OCI-LY1 (cell line): ENCODE results near the gene CIRBP.

ENCODE experiments used
- H2AFZ ChIP-seq: fragments of 200-600 bp; sonication (generic), shearing (Covaris generic); 2 replicates; pipeline ENCODE4 v1.6.0; 2014; ENCODE audit warnings: antibody characterized with exemption, mild to moderate bottlenecking, low read length
- H3F3A ChIP-seq: fragments of 200-600 bp; sonication (generic), shearing (Covaris generic); 2 replicates; pipeline ENCODE4 v1.6.0; 2014; ENCODE audit warnings: mild to moderate bottlenecking, antibody characterized with exemption, low read length, moderate library complexity; ENCODE audit not compliant: insufficient read depth
- H3K27ac ChIP-seq: fragments of 200-600 bp; sonication (generic); 2 replicates; pipeline ENCODE4 v1.5.1; 2014; ENCODE audit warnings: low read length, mixed run types, mild to moderate bottlenecking, low read depth; ENCODE audit not compliant: poor library complexity, severe bottlenecking
- H3K27me3 ChIP-seq: fragments of 200-600 bp; sonication (generic); 2 replicates; pipeline ENCODE4 v1.6.0; 2014; ENCODE audit warnings: antibody characterized with exemption, mild to moderate bottlenecking, low read length, moderate library complexity; ENCODE audit not compliant: insufficient read depth
- H3K36me3 ChIP-seq: fragments of 200-600 bp; sonication (generic); 2 replicates; pipeline ENCODE4 v1.6.1; 2014; ENCODE audit warnings: mild to moderate bottlenecking, antibody characterized with exemption, low read length, moderate library complexity, mixed read lengths; ENCODE audit not compliant: insufficient read depth
- H3K4me1 ChIP-seq: fragments of 200-600 bp; sonication (generic); 2 replicates; pipeline ENCODE4 v1.5.1; 2014; ENCODE audit warnings: mild to moderate bottlenecking, low read length, moderate library complexity; ENCODE audit not compliant: insufficient read depth, severe bottlenecking
- H3K4me2 ChIP-seq: fragments of 200-600 bp; sonication (generic), shearing (Covaris generic); 2 replicates; pipeline ENCODE4 v1.6.1; 2014; ENCODE audit warnings: low read length
- H3K4me3 ChIP-seq: fragments of 200-600 bp; sonication (generic); 2 replicates; pipeline ENCODE4 v1.5.1; 2014; ENCODE audit warnings: low read length, low read depth, mild to moderate bottlenecking, mixed read lengths; ENCODE audit not compliant: poor library complexity, severe bottlenecking
- H3K79me2 ChIP-seq: fragments of 200-600 bp; shearing (Covaris generic); 2 replicates; pipeline ENCODE4 v1.6.1; 2016; ENCODE audit warnings: mixed run types, low read length, mixed read lengths; ENCODE audit not compliant: insufficient read depth
- H3K9ac ChIP-seq: fragments of 200-600 bp; sonication (generic), shearing (Covaris generic); 2 replicates; pipeline ENCODE4 v1.6.1; 2014; ENCODE audit warnings: mild to moderate bottlenecking, low read length, mixed read lengths
- H3K9me2 ChIP-seq: fragments of 200-600 bp; sonication (generic), shearing (Covaris generic); 2 replicates; pipeline ENCODE4 v1.6.1; 2014; ENCODE audit warnings: low read depth, mild to moderate bottlenecking, low read length, mixed read lengths
- H3K9me3 ChIP-seq: fragments of 200-600 bp; shearing (Covaris generic); 2 replicates; pipeline ENCODE4 v1.6.1; 2014; ENCODE audit warnings: low read length, mixed read lengths
- H4K20me1 ChIP-seq: fragments of 200-600 bp; sonication (generic), shearing (Covaris generic); 2 replicates; pipeline ENCODE4 v1.6.0; 2016; ENCODE audit warnings: mild to moderate bottlenecking, low read length; ENCODE audit not compliant: insufficient read depth
- CTCF ChIP-seq: fragments of 200-600 bp; sonication (generic), shearing (Covaris generic); IDR thresholded peaks from 2 replicates; pipeline ENCODE4 v1.5.1; 2017; ENCODE audit warnings: mild to moderate bottlenecking, antibody characterized with exemption, low read length, moderate library complexity, mixed read lengths
- EZH2 ChIP-seq: fragments of 200-600 bp; sonication (generic), shearing (Covaris generic); IDR thresholded peaks from 2 replicates; pipeline ENCODE4 v1.8.0; 2017; ENCODE audit warnings: borderline replicate concordance, mixed run types, mild to moderate bottlenecking, antibody characterized with exemption, low read length, moderate library complexity, mixed read lengths

Gene CIRBP

GRCh38 chr19:1269065-1269477 is at the start of gene CIRBP:
TSS of gene CIRBP (plus strand) at chr19:1269332. CDS start at chr19:1270934, 1,602 bp downstream.
- peaks cover 16% of the 10 kb centered on the region for H3K79me2 ChIP-seq
- H3K27me3 ChIP-seq: no peaks in the 10 kb centered on the region
- H4K20me1 ChIP-seq: no peaks in the 10 kb centered on the region
- peak within 1 kb of the TSS; percentile 99 for H3K4me2 ChIP-seq
- no peak for TF ChIP-seq EZH2
- TF ChIP-seq CTCF: no peak
- no peak within 1 kb of the TSS for H2AFZ ChIP-seq
- H3K4me3 ChIP-seq: peak within 1 kb of the TSS; percentile 93
- peaks cover 45% of the 10 kb centered on the region for H3K36me3 ChIP-seq
- peaks cover 80% of the 10 kb centered on the region for H3K4me1 ChIP-seq
- peaks cover 16% of the 10 kb centered on the region for H3F3A ChIP-seq
- no peaks in the 10 kb centered on the region for H3K9me3 ChIP-seq
- H3K9ac ChIP-seq: peak within 1 kb of the TSS; percentile 91
- no peaks in the 10 kb centered on the region for H3K9me2 ChIP-seq
- peak within 1 kb of the TSS; percentile 76 for H3K27ac ChIP-seq

- no peak overlapping the region for H3K4me2 ChIP-seq
- no peak overlapping the region for H2AFZ ChIP-seq
- no peaks in the 10 kb centered on the region for H3K27me3 ChIP-seq
- H3K4me3 ChIP-seq: no peak overlapping the region
- H3K36me3 ChIP-seq: peaks cover 26% of the 10 kb centered on the region; the same call in 1 of the 2 replicates
- TF ChIP-seq CTCF: no peak
- no peak for TF ChIP-seq EZH2
- no peak overlapping the region for H3K27ac ChIP-seq
- no peak overlapping the region for H3K9ac ChIP-seq
- H3K9me3 ChIP-seq: no peaks in the 10 kb centered on the region
- no peaks in the 10 kb centered on the region; the same call in 1 of the 2 replicates for H3K79me2 ChIP-seq
- no peaks in the 10 kb centered on the region for H4K20me1 ChIP-seq
- H3K4me1 ChIP-seq: peaks cover 28% of the 10 kb centered on the region
- no peaks in the 10 kb centered on the region for H3K9me2 ChIP-seq
- H3F3A ChIP-seq: no peaks in the 10 kb centered on the region
Observed at GRCh38 chr19:1219786-1220476, 49.2 kb upstream of the CIRBP start.

- peaks cover 27% of the 10 kb centered on the region; the same call in 1 of the 2 replicates for H3K36me3 ChIP-seq
- peaks cover 28% of the 10 kb centered on the region for H3K4me1 ChIP-seq
- no peak overlapping the region for H3K4me3 ChIP-seq
Observed at GRCh38 chr19:1220477-1220930, 48.6 kb upstream of the CIRBP start.

More at GRCh38 chr19:1220477-1220930, 48.6 kb upstream of the CIRBP start:
- H3K9me3 ChIP-seq: no peaks in the 10 kb centered on the region
- H3F3A ChIP-seq: no peaks in the 10 kb centered on the region
- no peaks in the 10 kb centered on the region for H3K27me3 ChIP-seq
- H3K9ac ChIP-seq: no peak overlapping the region
- H3K79me2 ChIP-seq: no peaks in the 10 kb centered on the region; the same call in 1 of the 2 replicates
- H3K9me2 ChIP-seq: no peaks in the 10 kb centered on the region
- no peak overlapping the region for H3K4me2 ChIP-seq
- H3K27ac ChIP-seq: no peak overlapping the region
- H2AFZ ChIP-seq: no peak overlapping the region
- no peaks in the 10 kb centered on the region for H4K20me1 ChIP-seq
- TF ChIP-seq CTCF (peak; percentile 78), EZH2 (no peak)
